ENCODE data around the gene LAMA2.

The LAMA2 gene

GRCh38 chr6:128918886-128919285 is 35.9 kb downstream of the LAMA2 start:
- Histone ChIP-seq H3F3A (ENCODE audit: low read depth) (no peaks in the 10 kb centered on the region), H2AFZ (ENCODE audit: low read length) (no peak overlapping the region)
- TF ChIP-seq EZH2phosphoT487 (IDR thresholded peaks at IDR 0.05; ENCODE audit: borderline replicate concordance): no peak
- TF ChIP-seq CTCF (conservative IDR thresholded peaks at IDR 0.05; ENCODE audit: low read length): no peak

GRCh38 chr6:128919412-128920180 is 36.7 kb downstream of the LAMA2 start:
- Histone ChIP-seq H3K9me3 (ENCODE audit: insufficient read depth, low read depth, low read length) (no peaks in the 10 kb centered on the region), H3K4me3 (ENCODE audit: low read length, poor library complexity, severe bottlenecking) (no peak overlapping the region)

More at GRCh38 chr6:128918886-128919285, 35.9 kb downstream of the LAMA2 start:
- no peaks in the 10 kb centered on the region for H3K4me1 ChIP-seq (ENCODE audit: insufficient read depth, low read length, poor library complexity, severe bottlenecking)
- no peaks in the 10 kb centered on the region for H4K20me1 ChIP-seq (ENCODE audit: insufficient read depth, low read length, poor library complexity, severe bottlenecking)
- no peak overlapping the region for H3K4me2 ChIP-seq (ENCODE audit: low read depth, low read length, poor library complexity, severe bottlenecking)
- H3K9me3 ChIP-seq (ENCODE audit: insufficient read depth, low read depth, low read length): no peaks in the 10 kb centered on the region
- no peak overlapping the region for H3K4me3 ChIP-seq (ENCODE audit: low read length, poor library complexity, severe bottlenecking)
- no peaks in the 10 kb centered on the region for H3K9me2 ChIP-seq (replicated peaks; ENCODE audit: low read depth, low read length)
- H3K9ac ChIP-seq (ENCODE audit: low read depth, low read length, poor library complexity, severe bottlenecking): no peak overlapping the region
- H3K79me2 ChIP-seq (ENCODE audit: insufficient read depth, low read length): no peaks in the 10 kb centered on the region
- no peaks in the 10 kb centered on the region for H3K27me3 ChIP-seq (ENCODE audit: insufficient read depth, low read length, poor library complexity, severe bottlenecking)
- H3K36me3 ChIP-seq (ENCODE audit: insufficient read depth, low read length): no peaks in the 10 kb centered on the region

GRCh38 chr6:128925765-128926164 is 42.8 kb downstream of the LAMA2 start:
- H3K9ac ChIP-seq (ENCODE audit: low read depth, low read length, poor library complexity, severe bottlenecking): no peak overlapping the region
- no peaks in the 10 kb centered on the region for H3K4me1 ChIP-seq (ENCODE audit: insufficient read depth, low read length, poor library complexity, severe bottlenecking)
- TF ChIP-seq EZH2phosphoT487 (IDR thresholded peaks at IDR 0.05; ENCODE audit: borderline replicate concordance) (no peak), CTCF (conservative IDR thresholded peaks at IDR 0.05; ENCODE audit: low read length) (no peak)
- H3K9me2 ChIP-seq (replicated peaks; ENCODE audit: low read depth, low read length): no peaks in the 10 kb centered on the region
- H3K4me3 ChIP-seq (ENCODE audit: low read length, poor library complexity, severe bottlenecking): no peak overlapping the region
- no peaks in the 10 kb centered on the region for H3K36me3 ChIP-seq (ENCODE audit: insufficient read depth, low read length)
- no peaks in the 10 kb centered on the region for H3K79me2 ChIP-seq (ENCODE audit: insufficient read depth, low read length)
- no peaks in the 10 kb centered on the region for H4K20me1 ChIP-seq (ENCODE audit: insufficient read depth, low read length, poor library complexity, severe bottlenecking)
- H3K4me2 ChIP-seq (ENCODE audit: low read depth, low read length, poor library complexity, severe bottlenecking): no peak overlapping the region
- H3F3A ChIP-seq (ENCODE audit: low read depth): no peaks in the 10 kb centered on the region
- no peaks in the 10 kb centered on the region for H3K9me3 ChIP-seq (ENCODE audit: insufficient read depth, low read depth, low read length)
- H2AFZ ChIP-seq (ENCODE audit: low read length): no peak overlapping the region
- no peaks in the 10 kb centered on the region for H3K27me3 ChIP-seq (ENCODE audit: insufficient read depth, low read length, poor library complexity, severe bottlenecking)

More at GRCh38 chr6:128919412-128920180, 36.7 kb downstream of the LAMA2 start:
- H3K36me3 ChIP-seq (ENCODE audit: insufficient read depth, low read length): no peaks in the 10 kb centered on the region
- H3K79me2 ChIP-seq (ENCODE audit: insufficient read depth, low read length): no peaks in the 10 kb centered on the region
- no peaks in the 10 kb centered on the region for H3K27me3 ChIP-seq (ENCODE audit: insufficient read depth, low read length, poor library complexity, severe bottlenecking)
- no peak overlapping the region for H3K4me2 ChIP-seq (ENCODE audit: low read depth, low read length, poor library complexity, severe bottlenecking)
- H2AFZ ChIP-seq (ENCODE audit: low read length): no peak overlapping the region
- no peaks in the 10 kb centered on the region for H4K20me1 ChIP-seq (ENCODE audit: insufficient read depth, low read length, poor library complexity, severe bottlenecking)
- H3F3A ChIP-seq (ENCODE audit: low read depth): no peaks in the 10 kb centered on the region
- no peaks in the 10 kb centered on the region for H3K9me2 ChIP-seq (replicated peaks; ENCODE audit: low read depth, low read length)
- H3K4me1 ChIP-seq (ENCODE audit: insufficient read depth, low read length, poor library complexity, severe bottlenecking): no peaks in the 10 kb centered on the region
- TF ChIP-seq EZH2phosphoT487 (IDR thresholded peaks at IDR 0.05; ENCODE audit: borderline replicate concordance) (no peak), CTCF (conservative IDR thresholded peaks at IDR 0.05; ENCODE audit: low read length) (no peak)
- no peak overlapping the region for H3K9ac ChIP-seq (ENCODE audit: low read depth, low read length, poor library complexity, severe bottlenecking)
